Measurements from ENCODE around the gene LILRA5.
A peak's percentile ranks its signal among the peaks of the same experiment; 100 is the strongest.
"Not testable (repeated sequence)": the region's sequence is repeated elsewhere in the genome, so short reads cannot be mapped to it uniquely, and the experiment has no call there.

Gene LILRA5

DNA sequence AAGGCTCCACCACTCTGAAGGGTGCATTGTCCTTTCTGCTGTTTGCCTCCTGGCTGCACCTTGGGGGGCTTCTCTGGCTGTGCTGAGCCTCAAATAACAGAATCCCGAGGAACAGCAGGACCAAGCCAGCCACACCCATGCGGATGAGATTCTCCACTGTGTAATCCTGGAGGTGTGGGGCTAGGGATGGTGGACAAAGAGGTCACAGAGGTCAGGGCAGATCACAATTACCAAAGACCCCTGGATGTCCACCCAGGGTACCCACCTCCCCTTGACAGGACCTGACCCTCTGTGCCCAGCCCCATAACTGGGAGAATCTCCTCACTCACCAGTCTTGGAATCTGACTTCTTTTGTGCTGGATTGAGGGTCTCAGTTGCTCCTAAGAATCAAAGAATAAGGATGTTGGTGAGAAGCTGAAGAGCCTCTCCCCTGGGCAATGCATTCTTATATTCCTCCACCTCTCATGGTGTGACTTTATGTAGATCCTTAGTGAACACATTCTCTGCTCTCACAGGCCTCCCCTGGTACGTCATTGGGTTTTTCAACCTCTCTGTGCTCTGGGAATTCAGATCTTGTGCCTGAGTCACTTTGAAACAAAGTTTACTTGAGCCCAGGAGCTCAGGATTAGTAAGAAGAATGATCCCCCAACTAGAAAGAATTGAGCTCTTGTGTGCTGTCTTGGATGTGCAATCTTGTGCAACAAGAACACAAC lies 20.8 kb upstream of the LILRA5 start:
- DNase-seq = no peak

DNA sequence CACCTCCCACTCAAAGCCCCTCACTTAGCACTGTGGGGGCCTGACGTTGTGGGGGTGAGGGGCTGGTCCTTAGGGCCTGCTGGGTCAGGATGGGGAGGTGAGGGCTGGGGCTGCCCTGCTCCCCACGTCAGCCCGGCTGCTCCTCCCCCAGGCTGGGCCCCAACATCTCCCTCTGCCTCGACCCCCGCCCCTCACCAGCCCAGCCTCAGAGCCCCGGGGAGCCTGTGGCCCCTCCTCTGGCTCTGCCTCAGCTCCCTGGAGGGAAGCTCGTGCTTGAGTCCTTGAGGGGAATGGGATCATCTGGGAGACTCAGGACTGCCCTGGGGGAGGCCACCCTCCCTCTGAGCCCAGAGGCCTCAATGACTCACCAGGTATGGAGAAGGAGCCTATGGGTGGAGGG lies 19.2 kb upstream of the LILRA5 start:
- no peak for DNase-seq

DNA sequence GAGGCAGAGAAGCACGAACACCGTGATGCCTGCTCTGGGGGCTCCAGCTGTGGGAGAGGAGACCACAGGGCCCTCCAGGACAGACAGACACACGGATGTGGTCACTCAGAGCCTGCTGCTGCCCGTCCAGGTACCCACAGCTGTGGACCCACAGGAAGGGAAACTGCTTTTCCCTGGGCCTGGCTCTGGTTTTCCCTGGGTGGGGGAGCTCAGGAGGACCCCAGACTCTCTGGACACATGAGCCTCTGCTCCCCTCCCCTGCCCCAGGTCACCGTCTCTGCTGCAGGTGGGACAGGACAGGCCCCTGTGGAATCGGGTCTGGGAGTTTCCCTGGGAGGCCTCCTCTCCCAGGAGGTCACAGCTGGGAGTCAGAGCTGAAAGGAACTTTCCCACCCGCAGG lies 18.7 kb upstream of the LILRA5 start:
- no peak for DNase-seq

DNA sequence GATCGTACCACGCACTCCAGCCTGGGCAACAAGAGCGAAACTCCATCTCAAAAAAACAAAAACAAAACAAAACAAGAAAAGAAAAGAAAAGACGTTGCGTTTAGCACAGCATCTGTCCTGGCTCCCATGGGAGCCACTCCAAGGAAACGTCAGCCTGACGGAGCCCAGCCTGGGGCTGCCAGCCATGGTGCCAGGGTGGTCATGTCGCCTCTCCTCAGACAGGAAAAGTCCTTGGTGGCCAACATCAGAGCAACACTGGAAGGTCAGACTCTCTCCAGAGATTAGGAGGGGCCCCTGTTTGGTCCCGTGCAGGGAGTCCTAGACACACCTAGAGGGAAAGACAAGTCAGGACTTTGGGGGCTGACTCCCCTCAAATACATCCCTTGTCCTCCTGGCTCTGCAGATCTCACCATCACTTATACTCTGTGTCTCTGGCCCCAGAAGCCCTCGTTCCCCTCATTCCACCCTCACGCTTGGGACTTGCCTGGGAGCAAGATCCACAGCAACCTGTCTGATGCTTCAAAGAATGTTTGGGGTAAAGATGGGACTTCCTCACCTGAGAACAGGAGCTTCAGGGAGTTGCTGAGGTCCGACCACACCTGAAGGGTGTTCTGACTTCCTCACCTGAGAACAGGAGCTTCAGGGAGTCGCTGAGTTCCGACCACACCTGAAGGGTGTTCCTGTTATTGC lies 16.7 kb upstream of the LILRA5 start:
- DNase-seq = no peak

DNA sequence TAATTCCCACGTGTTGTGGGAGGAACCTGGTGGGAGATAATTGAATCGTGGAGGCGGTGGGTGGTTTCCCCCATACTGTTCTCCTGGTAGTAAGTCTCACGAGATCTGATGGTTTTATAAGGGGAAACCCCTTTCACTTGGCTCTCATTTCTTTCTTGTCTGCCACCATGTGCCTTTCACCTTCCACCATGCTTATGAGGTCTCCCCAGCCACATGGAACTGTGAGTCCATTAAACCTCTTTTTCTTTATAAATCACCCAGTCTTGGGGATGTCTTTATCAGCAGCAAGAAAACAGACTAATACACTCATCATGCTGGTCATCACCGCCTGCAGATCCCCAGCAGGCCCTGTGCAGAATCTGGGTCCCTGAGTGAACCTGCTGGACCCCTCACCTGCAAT lies 15.8 kb upstream of the LILRA5 start:
- DNase-seq = not testable (repeated sequence)

DNA sequence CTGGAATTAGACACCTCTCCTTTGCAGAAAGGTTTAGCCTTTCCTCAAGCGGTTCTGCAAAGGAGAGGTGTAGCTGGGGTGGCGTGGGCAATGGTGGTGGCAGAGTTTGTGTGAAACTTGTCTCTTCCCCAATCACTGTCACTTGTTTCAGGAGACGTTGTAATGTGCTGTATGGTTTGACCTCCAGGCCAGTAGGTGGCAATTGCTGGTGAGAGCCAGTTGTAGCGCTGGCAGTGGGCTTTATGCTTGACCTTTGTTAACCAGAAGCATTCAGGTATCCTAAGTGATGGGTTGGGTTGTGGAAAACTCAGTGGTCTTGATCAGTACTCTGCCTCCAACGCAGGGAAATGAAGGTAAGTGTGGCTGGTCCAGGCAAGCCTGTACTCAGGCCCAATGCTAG lies 12.7 kb upstream of the LILRA5 start:
- no peak for DNase-seq

DNA sequence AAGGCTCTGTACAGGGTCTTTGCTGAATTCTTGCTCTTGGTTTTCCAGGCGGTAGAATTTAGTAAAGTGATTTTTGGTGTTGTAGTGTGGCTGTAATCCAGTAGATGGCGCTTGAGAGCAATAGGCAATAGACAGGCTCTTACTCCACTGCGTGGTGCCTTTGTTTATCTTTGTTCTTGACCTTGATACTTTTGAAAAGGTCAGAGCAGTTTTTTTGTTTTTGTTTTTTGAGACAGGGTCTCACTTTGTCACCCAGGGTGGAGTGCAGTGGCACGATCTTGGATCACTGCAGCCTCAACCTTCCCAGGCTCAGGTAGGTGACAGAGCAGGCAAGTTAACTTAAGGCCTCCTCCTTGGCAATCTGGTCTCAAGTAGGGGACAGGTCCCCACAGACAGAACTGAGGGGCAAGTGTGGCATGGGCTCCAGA lies 12.2 kb upstream of the LILRA5 start:
- DNase-seq = peak; percentile 73

DNA sequence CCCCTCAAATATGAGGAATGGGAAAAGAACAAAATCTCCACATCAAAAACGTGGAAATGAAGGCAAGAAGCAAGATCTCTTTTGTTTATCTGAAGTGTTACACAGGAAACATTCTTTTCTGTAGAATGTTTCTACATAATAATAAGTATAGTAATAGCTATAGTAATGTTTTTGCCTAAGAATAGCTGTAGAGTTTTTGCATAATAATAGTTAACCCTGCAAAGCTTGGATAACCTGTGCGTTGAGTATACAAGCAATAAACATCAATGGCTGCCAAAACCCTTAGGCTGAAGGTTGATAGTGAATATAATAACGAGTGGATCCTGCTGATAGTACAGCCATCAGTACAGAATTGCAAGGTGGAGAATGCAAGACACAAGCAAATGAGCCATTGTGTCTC lies 11.1 kb upstream of the LILRA5 start:
- DNase-seq = no peak

DNA sequence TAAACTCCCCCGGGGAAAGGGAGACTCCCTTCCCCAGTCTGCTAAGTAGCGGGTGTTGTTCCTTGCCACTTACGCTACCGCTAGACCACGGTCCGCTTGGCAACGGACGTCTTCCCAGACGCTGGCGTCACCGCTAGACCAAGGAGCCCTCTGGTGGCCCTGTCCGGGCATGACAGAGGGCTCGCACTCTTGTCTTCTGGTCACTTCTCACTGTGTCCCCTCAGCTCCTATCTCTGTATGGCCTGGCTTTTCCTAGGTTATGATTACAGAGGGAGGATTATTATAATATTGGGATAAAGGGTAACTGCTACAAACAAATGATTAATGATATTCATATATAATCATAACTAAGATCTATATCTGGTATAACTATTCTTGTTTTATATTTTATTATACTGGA lies 10.0 kb upstream of the LILRA5 start:
- not testable (repeated sequence) for DNase-seq

DNA sequence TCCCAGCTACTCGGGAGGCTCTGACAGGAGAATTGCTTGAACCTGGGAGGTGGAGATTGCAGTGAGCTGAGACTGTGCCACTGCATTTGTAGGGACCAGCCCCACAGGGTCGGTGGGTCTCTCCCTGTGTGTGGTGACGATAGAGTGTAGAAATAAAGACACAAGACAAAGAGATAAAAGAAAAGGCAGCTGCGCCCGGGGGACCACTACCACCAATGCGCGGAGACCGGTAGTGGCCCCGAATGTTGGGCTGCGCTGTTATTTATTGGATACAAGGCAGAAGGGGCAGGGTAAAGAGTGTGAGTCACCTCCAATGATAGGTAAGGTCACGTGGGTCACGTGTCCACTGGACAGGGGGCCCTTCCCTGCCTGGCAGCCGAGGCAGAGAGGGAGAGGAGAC lies 9.3 kb upstream of the LILRA5 start:
- not testable (repeated sequence) for DNase-seq

DNA sequence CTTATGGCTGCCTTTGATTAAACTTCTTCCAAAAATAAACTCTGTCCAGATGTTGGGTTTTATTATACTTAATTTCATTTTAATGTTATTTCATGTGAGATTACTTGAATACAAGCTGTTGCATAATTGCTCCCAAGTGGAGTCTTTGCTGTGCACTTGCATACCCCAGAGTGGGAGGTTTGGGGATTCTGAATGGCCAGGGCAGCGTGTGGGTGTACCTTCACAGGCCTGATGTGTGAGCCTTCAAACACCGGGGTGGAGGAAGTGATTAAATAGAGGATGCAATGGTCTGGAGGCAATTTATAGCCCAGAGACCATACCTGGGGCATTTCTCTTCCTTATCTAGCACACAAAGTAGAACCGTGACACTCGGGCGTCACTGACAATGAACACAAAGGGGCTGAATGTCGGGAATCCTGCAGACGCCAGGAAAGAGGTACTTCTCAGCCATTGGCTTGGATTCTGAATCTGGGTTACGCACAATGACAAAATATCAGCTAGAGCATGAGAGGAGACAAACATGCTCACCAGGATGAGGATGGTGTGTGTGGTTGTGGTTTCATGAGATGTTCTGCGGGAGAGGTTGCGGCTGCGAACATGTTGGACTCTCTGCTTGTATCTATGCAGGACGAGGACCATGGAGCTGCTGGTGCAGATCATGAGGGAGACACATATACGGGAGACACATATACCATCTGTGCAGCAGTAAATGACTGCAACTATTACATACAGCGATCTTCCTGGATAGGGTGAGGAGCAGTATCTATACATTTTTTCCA lies 7.1 kb upstream of the LILRA5 start:
- no peak for DNase-seq

DNA sequence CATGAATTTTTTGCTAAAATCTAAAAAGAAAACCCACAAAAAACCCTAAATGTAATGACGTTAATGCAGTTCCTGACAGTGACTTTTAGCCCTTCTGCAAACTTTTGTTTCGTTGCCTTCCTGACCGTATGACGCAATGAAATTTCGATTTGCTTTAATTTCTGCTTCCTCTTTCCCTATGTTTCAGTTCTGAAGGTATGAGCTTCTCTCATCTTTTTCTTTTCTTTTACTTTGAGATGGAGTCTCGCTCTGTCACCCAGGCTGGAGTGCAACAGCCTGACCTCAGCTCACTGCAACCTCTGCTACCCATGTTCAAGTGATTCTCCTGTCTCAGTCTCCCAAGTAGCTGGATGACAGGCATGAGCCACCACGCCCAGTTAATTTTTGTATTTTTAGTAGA lies 6.1 kb upstream of the LILRA5 start:
- DNase-seq = peak; percentile 5

DNA sequence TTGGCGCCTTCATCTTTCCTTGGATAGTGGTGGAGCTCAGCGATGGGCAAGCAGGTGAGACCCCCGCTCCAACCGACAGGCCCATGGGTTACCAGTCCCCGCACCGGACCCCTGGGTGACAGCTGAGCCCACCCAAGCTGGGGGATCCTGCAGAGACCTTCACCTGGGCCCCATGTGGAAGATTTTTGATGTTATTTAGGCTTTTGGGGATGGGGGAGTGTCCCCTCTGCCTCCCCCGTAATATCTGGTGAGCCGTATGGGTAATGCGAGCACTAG lies 4.9 kb upstream of the LILRA5 start:
- DNase-seq = no peak

DNA sequence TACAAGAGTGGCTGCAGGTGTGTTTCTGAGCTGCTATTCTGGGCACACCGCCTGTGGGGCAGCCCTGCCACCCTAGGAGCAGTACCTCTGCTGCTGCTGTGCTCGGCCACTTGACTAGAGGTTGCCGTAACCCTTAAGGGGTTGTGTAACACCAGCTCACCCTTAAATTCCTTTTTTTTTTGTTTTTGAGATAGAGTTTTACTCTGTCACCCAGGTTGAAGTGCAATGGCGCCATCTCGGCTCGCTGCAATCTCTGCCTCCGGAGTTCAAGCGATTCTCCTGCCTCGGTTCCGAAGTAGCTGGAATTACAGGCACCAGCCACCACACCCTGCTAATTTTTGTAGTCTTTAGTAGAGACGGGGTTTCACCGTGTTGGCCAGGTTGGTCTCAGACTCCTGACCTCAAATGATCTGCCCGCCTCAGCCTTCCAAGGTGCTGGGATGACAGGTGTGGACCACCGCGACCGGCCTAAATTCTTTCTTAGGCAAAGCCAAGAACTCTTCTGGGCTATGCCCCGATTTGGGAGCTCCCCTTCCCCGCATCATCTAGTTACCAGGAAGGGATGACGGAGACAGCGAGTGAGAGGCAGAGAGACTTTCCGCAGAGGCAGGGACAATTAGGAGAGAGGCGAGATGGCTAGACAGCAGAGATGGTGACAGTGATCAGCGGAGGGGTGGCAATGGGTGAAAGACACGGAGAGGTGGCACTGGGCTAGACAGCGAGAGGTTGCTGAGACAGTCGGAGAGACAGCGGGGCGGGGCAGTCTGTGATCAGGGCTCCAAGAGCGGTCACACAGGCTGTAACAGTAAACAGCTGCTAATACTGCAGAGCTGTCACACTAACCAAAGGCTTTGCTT lies 4.4 kb upstream of the LILRA5 start:
- DNase-seq = no peak

DNA sequence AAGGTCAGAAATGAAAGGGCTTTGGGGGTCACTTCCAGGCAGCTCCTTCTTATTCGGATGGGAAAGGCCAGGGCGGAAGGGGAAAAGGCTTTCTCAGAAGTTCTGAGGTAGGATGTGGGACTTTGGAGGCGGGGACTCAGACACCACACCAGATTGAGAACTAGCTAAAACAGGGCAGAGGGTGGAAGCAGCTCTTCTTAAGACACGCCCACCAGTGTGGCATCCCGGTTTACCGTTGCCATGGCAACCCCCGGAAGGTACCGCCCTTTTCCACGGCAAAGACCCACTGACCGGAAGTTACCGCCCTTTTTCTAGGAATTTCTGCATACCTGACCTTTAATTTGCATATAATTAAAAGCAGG lies 3.8 kb upstream of the LILRA5 start:
- DNase-seq = no peak

DNA sequence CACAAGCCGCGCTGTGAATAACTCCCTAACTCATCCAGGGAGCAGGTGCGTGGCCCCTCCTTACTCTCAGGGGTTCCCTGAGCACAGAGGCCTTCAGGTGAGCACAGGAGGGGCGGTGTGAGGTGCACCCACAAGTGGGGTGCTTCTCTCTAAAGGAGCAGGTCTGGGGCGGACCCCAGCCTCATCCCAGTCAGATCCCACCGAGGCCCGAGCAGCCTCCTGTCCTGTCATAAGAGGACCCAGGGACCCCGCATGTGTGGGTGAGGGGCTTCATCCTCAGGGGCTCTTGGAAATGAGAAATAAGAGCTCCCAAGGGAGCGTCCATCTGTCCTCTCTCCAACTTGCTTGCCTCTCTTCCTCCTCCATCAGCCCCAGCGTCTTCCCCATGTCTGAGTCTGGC lies 3.0 kb upstream of the LILRA5 start:
- DNase-seq = no peak

DNA sequence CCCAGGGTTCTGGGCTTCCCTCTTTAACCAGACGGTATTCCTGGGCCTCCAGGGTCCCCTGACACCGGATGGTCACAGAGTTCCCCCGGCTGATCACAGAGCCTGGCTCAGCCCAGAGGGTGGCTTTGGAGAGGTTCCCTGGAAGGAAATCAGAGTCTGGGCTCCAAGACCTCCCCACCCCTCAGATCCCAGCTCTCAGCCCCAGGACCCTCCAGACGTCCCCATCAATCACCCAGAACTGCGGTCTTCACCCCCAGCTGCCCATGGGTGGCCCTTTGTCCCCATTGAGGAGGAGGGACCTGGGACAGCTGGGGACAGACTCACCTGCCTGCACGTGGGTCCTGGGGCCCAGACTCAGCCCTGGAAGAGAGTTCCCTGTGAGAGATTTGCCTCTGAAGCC lies 955 bp downstream of the LILRA5 start:
- DNase-seq = no peak

DNA sequence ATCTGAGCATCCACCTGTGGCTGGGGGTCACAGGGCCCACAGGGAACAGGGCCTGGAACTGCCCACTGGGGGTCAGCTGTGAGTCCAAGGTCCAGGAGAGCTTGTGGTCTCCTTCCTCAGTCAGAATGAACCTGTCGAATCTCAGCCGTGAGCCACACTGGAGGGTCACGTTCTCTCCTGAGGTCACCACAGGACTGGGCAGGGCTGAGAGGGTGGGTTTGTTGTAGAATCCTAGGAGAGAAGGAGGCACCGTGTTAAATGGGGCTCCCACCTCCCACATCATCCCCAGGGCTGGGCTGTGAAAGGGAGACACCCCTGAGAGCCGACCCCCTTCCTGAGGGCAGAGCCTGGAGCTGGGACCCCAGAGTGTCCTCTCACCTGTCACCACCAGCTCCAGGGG lies 1.5 kb downstream of the LILRA5 start:
- DNase-seq = no peak

DNA sequence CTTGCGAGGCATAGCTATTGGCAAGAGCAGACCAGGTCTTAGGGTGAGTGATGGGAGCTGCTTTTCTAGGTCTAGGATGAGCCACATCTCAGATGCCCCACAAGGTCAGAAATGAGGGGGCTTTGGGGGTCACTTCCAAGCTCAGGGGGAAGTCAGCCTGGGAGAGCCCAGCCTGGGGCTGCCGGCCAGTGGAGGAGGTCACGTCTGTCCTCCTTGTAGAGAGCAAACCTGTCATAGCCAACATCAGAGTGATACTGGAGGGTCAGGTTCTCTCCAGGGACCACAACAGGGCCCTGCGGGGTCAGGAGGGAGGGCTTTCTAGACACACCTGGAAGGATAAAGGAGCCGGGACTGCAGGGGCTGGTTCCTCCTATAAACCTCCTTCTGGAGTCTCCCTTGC lies 2.4 kb downstream of the LILRA5 start:
- DNase-seq = no peak

DNA sequence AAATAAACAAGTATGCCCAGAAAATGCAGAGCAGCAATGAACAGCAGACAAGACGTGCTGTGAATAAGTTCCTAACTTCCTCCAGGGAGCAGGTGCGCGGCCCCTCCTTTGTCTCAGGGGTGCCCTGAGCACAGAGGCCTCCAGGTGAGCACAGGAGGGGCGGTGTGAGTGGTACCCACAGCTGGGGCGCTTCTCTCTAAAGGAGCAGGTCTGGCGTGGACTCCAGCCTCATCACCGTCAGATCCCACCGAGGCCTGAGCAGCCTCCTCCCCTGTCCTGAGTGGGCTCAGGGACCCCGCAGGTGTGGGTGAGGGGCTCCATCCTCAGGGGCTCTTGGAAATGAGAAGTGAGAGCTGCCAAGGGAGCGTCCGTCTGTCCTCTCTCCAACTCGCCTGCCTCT lies 3.2 kb downstream of the LILRA5 start:
- DNase-seq = no peak

DNA sequence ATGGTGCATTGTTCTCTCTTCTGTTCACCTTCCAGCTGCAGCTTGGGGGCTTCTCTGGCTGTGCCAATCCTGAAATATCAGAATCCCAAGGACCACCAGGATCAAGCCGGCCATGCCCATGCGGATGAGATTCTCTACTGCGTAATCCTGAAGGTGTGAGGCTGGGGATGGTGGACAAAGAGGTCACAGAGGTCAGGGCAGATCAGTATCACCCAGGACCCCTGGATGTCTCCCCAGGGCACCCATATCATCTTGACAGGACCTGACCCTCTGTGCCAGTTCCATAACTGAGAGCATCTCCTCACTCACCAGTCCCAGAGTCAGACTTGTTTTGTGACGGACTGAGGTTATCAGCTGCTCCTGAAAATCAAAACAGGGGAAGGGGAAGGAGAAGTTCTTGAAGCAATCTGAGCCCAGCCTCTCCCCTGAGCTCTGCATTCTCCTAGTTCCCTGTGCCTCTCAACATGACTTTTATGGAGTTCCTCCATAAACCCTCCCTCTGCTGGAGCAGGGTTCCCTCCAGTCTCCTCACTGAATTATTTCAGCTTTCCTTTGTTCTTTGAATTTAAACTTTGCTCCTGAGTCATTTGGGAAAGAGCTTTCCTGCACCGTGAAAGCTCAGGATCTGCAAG lies 5.5 kb downstream of the LILRA5 start:
- DNase-seq = no peak

DNA sequence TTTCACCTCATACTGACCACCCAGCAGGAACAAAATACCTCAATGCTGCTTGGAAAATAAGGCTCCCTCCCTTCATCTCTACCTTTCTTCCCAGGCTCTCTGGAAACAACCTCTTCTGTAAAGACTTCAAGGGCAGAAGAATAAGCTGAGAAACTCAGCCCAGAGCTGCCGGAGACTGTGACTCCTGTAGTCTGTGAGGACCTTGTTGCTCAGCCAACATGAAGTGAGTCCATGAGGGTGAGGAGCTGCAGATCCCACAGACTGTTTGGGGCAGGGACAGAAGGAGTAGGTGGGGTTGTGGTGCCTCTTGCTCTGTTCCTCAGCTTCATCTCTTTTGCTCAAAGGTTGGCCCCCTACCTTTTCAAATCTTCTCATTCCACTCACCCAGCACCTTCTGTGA lies 7.8 kb downstream of the LILRA5 start:
- DNase-seq = no peak

DNA sequence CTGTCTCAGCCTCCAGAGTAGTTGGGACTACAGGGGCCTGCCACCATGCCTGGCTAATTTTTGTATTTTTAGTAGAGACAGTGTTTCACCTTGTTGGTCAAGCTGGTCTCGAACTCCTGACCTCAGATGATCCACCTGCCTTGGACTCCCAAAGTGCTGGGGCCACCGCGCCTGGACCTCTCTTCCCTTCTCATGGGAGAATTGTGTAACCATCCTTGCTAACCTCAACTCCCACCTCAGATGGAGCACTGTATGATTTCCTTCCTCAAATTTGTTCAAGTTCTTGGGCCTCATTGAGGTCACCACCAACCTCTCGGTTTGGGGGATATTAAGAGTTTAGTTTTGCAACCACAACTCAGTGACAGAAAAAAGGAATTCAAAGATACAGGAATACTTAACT lies 10.7 kb downstream of the LILRA5 start:
- no peak for DNase-seq

Data from CD4-positive, alpha-beta T cell treated with Interleukin-4 for 4 hours (primary cell).